ENCODE results near the gene ZNF780B.

DNA sequence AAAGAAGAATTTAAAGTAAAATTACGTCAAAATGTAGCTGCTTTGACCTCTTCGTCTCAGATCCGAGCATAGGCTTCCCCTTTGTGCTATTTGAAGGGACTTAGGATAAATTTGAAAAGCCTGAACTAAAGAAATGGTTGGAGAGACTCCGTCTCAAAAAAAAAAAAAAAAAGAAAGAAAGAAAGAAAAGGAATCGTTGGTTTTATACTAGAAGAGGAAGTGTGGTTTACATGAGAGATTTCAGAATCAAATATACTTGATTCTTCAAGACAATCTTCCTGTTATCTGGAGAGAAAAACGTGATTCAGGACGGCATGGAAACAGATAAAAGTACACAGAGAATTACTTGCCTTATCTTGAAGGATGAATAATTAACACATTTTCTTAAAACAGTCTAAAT, 474 bp upstream of the ZNF780B start:
- TF ChIP-seq EZH2 (optimal IDR thresholded peaks at IDR 0.05; ENCODE audit: low read depth, low read length): no peak
- TF ChIP-seq, protein P1, sequence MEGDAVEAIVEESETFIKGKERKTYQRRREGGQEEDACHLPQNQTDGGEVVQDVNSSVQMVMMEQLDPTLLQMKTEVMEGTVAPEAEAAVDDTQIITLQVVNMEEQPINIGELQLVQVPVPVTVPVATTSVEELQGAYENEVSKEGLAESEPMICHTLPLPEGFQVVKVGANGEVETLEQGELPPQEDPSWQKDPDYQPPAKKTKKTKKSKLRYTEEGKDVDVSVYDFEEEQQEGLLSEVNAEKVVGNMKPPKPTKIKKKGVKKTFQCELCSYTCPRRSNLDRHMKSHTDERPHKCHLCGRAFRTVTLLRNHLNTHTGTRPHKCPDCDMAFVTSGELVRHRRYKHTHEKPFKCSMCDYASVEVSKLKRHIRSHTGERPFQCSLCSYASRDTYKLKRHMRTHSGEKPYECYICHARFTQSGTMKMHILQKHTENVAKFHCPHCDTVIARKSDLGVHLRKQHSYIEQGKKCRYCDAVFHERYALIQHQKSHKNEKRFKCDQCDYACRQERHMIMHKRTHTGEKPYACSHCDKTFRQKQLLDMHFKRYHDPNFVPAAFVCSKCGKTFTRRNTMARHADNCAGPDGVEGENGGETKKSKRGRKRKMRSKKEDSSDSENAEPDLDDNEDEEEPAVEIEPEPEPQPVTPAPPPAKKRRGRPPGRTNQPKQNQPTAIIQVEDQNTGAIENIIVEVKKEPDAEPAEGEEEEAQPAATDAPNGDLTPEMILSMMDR (IDR thresholded peaks at IDR 0.05; ENCODE audit: low read length): no peak
- TF ChIP-seq EZH2phosphoT487 (IDR thresholded peaks at IDR 0.05; ENCODE audit: low read length): no peak
